ENCODE data around the gene C5orf15.

Gene C5orf15

DNA sequence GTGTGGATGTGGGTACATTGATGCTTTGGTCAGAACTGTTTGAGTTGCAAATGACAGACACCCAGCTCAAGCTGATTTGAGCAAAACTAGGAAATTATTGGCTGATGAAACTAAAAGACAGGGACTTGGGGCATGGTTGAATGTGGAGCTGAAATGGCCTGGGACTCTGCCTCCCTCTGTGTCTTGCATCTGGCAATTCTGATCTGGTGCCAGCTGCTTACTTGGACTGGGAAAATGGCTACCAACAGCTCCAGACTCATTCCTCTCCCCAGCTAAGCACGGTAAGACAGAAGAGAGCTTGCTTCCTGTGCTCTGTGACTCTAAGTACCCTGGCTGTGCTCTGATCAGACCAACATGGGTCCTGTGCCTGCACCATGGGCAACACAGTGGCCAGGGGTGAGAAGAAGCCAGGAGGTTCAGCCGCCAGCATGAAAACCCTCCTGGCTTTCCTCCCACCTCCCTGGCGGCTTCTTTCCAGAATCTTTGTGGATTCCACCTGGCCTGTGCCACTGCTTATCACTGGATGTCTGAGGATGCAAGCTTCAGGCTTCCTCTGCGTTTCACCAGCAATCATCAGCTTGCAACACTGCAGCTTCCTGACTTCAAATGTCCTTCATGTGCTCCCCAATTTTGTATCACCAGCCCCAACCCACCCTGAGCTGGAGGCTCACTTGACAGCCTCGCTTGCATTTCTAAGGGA, 44.1 kb downstream of the C5orf15 start:
- DNase-seq (ENCODE audit: low read depth in 2 of 2): no peak

DNA sequence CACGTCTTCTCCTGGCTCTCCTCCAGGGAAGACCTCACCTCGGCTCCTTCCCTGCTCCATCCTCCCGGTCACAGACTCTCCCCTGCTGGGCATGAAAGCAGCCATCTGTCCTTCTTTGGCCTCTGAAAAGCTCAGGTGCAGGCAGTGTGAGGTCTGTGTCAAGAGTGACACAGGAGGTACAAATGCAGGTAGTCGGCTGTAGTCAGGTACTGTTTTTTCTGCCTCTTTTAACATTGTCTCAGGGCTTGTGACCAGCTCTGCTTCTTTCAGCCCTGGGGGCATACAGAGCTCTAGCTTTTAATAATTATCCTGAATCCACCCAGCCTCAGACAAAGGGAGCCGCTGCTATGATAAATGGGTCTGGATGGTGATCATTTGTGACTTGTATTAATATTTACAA, 46.4 kb downstream of the C5orf15 start:
- DNase-seq (ENCODE audit: low read depth in 2 of 2): no peak

DNA sequence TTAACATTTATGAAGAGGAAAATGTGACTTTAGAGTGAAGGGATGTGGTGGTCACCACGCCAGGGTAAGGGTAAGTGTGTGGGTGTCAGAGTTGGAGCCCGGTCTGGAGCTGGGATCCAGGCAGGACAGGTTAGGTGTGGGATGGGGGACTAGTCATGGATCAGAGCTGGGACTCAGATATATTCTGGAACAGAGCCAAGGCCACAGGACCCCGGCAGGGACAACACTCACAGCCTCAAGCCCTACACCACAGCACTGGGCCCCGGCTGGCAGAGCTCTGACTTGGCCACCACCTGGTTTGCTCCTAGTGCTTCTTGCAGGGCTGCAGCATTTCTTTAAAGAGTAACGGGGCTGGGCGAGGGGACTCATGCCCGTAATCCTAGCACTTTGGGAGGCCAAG, 47.4 kb downstream of the C5orf15 start:
- no peak for DNase-seq (ENCODE audit: low read depth in 2 of 2)

DNA sequence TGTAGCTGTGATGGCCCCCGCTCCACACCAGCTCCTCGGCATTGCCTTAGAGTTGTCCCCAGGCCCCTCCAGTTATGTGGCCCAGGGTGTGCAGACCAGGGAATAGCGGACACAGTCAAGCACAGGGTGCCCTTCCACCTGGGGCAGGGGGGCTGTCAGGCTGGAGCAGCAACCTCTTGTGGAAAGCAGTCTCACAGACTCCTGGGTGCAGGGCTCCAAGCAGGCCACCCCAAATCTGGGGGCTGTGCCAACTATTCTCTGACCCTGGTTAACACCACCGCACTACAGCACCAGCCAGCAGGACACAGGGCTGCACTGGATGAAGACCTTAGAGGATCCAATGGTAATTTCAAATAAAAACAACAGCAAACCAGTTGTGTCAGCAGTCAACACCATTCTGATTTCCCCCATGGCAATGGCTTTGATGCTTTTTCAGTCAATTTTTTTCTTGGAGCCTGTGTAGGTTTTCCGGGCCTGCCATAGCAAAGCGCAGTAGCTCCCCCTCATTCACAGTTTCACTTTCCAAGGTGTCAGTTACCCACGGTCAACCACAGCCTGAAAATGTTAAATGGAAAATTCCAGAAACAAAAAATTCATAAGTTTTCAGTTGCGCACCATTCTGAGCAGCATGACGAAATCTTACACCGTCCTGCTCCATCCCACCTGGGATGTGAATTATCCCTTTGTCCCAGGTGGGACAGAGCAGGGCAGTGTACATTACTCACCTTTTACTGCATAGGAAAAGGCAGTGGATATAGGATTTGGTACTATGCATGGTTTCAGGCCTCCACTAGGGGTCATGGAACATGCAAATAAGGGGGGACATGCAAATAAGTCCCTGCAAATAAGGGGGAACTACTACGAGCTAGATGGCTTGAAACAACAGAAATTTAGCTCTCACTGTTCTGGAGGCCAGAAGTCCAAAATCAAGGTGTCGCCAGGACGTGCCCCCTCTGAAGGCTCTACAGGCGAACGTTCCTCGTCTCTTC, 49.0 kb downstream of the C5orf15 start:
- no peak for DNase-seq (ENCODE audit: low read depth in 2 of 2)

DNA sequence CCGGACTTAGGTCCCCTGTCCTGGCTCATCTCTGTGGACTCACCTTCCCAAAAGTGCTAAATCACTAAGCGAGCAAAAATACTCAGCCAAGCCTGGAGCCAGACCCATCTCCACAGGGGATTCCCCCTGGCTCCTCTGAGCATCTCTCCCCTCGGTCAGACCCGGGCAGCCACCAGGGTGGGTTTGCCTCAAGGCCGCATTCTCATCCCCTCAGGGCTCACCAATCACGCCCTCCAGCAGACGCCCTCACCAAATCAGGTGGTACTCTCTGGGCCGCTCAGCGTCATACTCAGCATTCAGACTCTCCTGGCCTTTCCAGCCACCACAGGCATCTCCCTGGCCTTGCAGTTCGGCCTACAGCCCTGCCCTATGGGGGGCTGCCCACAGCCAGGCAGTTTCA, 49.7 kb downstream of the C5orf15 start:
- DNase-seq (ENCODE audit: low read depth in 2 of 2): no peak

- DNase-seq (ENCODE audit: low read depth in 2 of 2): no peak
Observed at GRCh38 chr5:133918316-133918715, 50.1 kb downstream of the C5orf15 start.

- no peak for DNase-seq (ENCODE audit: low read depth in 2 of 2)
Observed at GRCh38 chr5:133917785-133918184, 50.6 kb downstream of the C5orf15 start.

DNA sequence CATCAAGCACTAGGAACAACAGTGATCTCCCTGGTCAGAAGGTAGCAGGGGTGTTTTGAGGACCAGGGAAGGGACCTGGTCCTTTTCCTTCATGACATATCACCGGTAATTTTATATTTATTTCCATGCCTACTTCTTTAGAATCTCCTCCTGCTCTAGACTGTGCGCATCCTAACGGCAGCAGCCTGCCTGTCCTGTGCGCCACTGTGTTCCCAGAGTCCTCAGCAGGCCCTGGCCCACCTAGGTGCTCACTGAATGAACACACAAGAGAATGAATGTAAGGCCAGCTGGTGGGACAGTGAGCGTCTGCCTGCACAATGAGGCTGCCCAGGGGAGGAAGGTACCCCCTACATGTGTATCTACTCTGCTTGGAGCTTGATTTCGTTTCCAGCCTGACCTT, 51.5 kb downstream of the C5orf15 start:
- DNase-seq (ENCODE audit: low read depth in 2 of 2): no peak

GRCh38 chr5:133916479-133916878, 51.9 kb downstream of the C5orf15 start:
- no peak for DNase-seq (ENCODE audit: low read depth in 2 of 2)

- DNase-seq (ENCODE audit: low read depth in 2 of 2): no peak
Observed at GRCh38 chr5:133914434-133914833, 54.0 kb downstream of the C5orf15 start.

DNA sequence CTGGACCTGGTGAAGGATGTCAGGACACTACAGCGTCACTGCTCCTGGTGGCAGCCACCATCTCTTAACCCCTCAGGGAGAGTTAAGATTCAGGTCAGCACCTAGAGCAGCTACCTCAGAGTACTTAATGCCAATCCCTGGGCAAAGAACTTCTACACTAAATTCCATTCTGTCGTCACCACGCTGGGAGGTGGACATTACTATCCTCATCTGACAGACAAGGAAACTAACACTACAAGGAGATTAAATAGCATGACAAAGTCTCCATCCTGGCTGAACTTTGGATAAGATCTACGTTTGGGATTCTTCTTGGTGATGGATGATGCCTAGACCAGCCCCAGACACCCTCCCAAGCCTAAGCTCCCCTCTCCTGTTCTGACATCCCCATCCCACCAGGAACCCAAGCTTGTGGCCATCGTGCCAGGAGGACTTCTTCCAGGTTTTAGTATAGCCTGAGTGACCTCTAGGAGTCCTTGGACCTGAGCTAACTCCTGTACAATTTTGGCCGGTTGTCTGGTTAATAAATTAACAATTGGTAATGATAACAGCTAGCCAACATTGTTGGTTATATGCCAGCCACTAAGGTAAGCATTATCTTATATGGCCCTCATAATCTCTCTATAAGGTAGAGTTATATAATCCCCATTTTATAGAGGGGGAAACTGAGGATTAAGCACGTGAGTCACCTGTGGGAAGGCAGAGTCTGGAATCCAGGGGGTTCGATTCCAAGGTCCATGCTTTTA, 54.8 kb downstream of the C5orf15 start:
- no peak for DNase-seq (ENCODE audit: low read depth in 2 of 2)

DNA sequence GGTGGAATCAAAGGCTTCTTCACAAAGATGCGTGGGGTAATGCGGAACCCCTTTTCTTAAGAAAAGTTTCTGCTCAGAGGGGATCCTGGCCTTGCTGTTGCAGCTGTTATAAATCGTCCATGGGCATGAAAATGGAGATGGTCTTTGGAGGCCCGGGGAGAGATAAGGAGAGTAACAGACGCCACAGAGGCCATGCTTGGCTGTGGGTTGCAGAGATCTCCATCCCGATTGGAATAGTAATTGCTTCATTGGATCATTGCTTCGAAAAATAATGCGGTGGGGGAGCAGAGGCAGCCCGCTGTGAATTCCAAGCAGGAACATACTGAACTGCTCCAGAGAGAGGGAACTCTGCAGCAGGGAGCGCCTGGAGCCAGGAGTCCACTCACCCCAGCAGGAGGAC, 55.5 kb downstream of the C5orf15 start:
- no peak for DNase-seq (ENCODE audit: low read depth in 2 of 2)

GRCh38 chr5:133910571-133910970, 57.9 kb downstream of the C5orf15 start:
- DNase-seq (ENCODE audit: low read depth in 2 of 2): no peak

DNA sequence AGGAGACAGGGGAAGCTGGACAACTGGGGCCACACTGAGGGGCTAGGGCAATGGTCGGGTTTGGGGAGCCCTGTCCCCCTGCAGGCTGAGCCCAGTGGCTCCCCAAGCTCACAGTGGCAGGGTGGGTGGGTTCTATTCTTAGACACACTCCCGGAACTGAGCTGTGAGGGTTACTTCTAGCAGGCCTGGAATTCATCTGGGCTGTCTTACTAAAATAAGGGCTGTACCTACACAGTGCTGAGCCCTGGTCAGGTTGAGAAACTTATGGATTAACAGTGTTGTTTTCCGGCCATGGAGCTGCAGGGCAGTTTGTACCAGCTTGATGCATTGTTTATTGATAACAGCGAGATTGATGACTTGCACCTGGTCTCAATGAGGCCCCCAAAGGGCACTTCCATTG, 58.8 kb downstream of the C5orf15 start:
- no peak for DNase-seq (ENCODE audit: low read depth in 2 of 2)

GRCh38 chr5:133907075-133907474, 61.4 kb downstream of the C5orf15 start:
- no peak for DNase-seq (ENCODE audit: low read depth in 2 of 2)

GRCh38 chr5:133906303-133906702, 62.1 kb downstream of the C5orf15 start:
- no peak for DNase-seq (ENCODE audit: low read depth in 2 of 2)
